Activated CD4-positive, CD25-positive, alpha-beta regulatory T cell treated with anti-CD3 and anti-CD28 coated beads, Interleukin-2, amount 50 U/mL, for 16 hours (primary cell): ENCODE data around the gene RBM15B.

ENCODE experiments used
- DNase-seq: peaks from one replicate; pipeline ENCODE4 v3.0.0-alpha.2; 2020; ENCODE audit warnings: low read depth, low spot score

RBM15B gene

GRCh38 chr3:51392355-51393133 lies 1.5 kb downstream of the RBM15B start:
- no peak for DNase-seq

- no peak for DNase-seq
These were observed 2.0 kb downstream of the RBM15B start for GRCh38 chr3:51393134-51393495.

GRCh38 chr3:51393564-51393963 lies 2.5 kb downstream of the RBM15B start:
- DNase-seq = no peak

- no peak for DNase-seq
These were observed 3.5 kb downstream of the RBM15B start for GRCh38 chr3:51394541-51394940.

GRCh38 chr3:51395493-51396213 lies 4.6 kb downstream of the RBM15B start:
- DNase-seq = no peak

- DNase-seq = no peak
These were observed 5.3 kb downstream of the RBM15B start for GRCh38 chr3:51396401-51396800.

GRCh38 chr3:51397392-51397791 lies 6.3 kb downstream of the RBM15B start:
- no peak for DNase-seq

GRCh38 chr3:51398595-51399310 lies 7.7 kb downstream of the RBM15B start:
- no peak for DNase-seq

- DNase-seq = no peak
These were observed 9.1 kb downstream of the RBM15B start for GRCh38 chr3:51400166-51400565.

GRCh38 chr3:51401735-51402134 lies 10.7 kb downstream of the RBM15B start:
- no peak for DNase-seq

GRCh38 chr3:51403675-51404074 lies 12.6 kb downstream of the RBM15B start:
- DNase-seq = no peak

- DNase-seq = no peak
These were observed 16.9 kb downstream of the RBM15B start for GRCh38 chr3:51408021-51408420.

GRCh38 chr3:51408813-51409212 lies 17.7 kb downstream of the RBM15B start:
- DNase-seq = no peak

- DNase-seq = no peak
These were observed 31.1 kb downstream of the RBM15B start for GRCh38 chr3:51422211-51422610.

GRCh38 chr3:51426921-51427320 lies 35.8 kb downstream of the RBM15B start:
- DNase-seq = no peak

GRCh38 chr3:51429138-51429537 lies 38.1 kb downstream of the RBM15B start:
- DNase-seq = no peak

- no peak for DNase-seq
These were observed 43.0 kb downstream of the RBM15B start for GRCh38 chr3:51434110-51434509.

GRCh38 chr3:51434746-51435327 lies 43.8 kb downstream of the RBM15B start:
- peak; percentile 7 for DNase-seq

- no peak for DNase-seq
These were observed 46.0 kb downstream of the RBM15B start for GRCh38 chr3:51436998-51437639.

GRCh38 chr3:51441282-51442030 lies 50.4 kb downstream of the RBM15B start:
- DNase-seq = no peak
